T-helper 2 cell treated with Interferon-gamma antibody and Interleukin-4, amounts not matched to agents 100 ng/mL and 5 ng/mL, for 36 hours (primary cell): ENCODE results near the gene MBTPS2. TPM values are rescaled to one million over a fixed set of nuclear protein-coding genes. Genes with fewer than 3 reads are reported as not detected.
"Not testable (repeated sequence)": the region's sequence is repeated elsewhere in the genome, so short reads cannot be mapped to it uniquely, and the experiment has no call there.

Source experiments
- intact Hi-C: fragments of 100-400 bp; cut with micrococcal nuclease; formaldehyde crosslinking; loops from one replicate; pipeline ENCODE4 v1.15.1; 2023
- total RNA-seq: library from RNA; stranded (reverse); gene quantifications from 2 replicates; pipeline ENCODE4 v1.2.3, GENCODE V29; 2022

MBTPS2 gene
- 9.4 and 10.0 TPM in 2 replicates for total RNA-seq

DNA sequence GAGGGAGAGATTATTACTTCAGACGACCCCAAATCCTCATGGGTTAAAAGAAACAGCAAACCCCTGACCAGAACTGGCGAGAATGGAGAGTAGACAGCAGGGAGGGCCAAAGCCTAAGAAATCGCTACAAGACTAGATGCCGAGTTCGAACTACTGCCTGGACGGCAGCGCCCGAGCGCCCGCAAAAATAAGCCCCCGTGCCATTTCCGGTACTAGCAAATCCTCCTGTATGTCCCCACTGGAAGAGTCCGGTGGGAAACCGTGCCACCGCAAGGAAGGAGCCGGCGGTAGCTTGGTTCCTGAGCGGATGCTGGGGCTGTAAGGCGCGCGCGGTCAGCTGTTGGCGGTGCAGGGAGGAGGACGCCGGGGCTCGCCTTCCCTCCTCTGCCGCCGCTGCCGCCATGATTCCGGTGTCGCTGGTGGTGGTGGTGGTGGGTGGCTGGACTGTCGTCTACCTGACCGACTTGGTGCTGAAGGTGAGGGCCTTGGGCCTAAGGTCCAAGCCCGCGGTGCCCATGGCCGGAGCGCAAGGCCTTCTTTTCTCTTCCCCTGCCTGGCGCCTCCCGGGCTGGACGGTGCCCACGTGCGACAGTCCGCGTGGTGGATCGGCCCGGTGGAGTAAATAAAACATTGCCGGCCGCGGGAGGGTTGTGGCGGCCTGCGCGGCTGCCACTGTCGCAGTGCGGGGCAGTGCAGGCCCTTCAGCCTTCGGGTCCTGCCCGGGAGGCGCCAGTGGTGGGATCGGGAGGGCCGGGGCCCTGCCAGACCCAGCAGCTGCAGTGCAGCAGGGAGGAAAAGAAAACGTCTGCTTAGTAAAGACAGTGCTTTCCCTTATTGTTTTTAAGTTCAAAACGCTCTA, at the start of gene MBTPS2:
Gene MBTPS2, plus strand, starts transcription at position 284 of the 859 bp plus-strand sequence. Its CDS starts 118 bp downstream, at position 402.
- intact Hi-C loops: loop anchor here (1.0 to 10.0 kb wide), 4 partner anchors 101 to 1315 kb away; partner anchors contain the start of gene SMS

DNA sequence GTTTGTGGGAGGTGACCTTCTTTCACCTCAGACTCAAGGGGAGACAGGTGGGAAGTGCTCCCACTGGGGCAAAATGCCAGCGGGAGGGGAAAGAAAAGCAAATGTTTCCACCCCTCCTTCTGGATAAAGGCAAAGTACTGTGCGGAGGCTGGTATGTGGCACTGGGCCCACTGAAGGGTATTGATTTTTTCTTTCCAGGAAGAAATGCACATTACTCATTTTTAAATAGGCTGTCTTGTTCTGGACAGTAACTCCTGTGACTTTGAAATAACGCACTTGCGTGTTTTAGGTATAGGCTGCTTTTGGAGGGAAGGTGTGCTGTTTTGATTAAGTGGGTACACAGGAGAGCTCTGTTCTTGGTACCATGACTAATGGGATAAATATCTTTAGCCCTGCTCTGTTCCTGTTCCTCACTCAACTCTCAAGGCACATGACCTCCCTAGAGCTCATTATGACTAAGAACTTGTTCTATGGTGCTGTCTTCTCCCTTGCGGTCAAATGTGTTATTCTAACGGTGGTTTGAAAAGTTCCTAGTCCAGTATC, 40.7 kb upstream of the MBTPS2 start:
- intact Hi-C loops: no loop called here

DNA sequence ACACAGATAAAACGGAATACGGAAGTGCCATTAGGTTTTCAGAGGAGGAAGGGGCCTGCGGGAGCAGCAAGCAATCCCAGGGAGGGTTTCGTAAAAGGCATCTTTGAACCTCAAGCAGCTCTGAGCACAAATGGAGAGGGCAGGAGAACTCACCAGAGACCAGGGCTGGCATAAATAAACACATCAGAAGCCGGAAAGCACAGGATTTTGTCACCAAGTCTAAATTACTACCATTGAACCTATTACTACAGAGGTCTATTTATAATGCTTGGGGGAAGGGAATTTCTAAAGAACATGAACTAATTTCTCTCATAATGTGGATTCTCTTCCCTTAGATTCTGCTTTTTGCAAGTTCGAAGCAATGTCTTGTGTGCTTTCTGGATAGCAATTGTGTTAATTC, 39.6 kb upstream of the MBTPS2 start:
- intact Hi-C loops: no loop called here

DNA sequence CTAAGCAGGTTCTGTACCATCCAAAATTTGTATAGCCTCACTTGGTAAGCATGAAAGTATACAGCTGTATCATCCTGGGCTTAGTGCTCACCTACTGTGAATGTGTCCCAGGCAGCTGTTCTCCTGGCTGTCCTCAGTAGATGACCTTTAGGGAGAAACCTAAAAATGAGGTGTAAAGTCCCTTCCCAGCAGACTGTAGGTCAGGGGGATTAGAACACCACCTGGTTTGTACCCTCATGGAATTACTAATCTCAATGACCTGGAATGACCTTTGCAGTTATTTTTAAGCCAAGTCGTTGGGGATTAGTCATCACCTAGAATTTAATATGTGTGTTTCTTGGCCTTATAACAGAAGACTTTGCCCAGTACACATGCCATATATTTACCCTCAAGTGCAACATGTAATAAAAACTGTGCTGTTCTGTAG, 39.1 kb upstream of the MBTPS2 start:
- intact Hi-C loops: no loop called here

DNA sequence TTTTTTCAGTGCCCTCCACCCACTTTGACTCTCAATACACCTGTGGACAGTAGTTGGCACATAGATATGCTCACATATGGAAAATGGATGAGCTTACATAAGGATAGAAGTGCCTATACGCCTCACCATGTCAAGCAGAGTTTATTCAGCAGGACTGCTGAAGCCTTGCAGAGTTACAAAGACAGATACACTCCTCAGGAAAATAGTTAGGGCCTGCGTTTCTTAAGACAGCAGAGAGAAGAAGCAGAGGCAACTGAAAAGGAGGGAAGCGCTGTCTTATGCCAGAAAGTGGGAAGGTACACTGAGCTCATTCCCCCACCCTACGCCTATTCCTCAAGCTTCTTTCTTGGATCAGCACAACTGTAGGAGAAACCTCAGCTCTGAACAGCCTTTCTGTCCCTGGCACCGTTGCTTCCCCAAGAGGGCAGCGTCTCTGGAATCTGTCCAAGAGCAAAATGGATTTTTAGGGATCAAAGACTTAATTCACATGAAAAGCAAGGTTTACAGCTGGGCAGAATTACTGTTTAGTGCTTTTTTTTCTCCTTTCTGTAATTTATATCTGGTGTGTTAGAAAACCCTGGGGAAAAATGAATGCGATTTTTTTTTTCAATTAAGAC, 37.3 kb upstream of the MBTPS2 start:
- intact Hi-C loops: no loop called here

DNA sequence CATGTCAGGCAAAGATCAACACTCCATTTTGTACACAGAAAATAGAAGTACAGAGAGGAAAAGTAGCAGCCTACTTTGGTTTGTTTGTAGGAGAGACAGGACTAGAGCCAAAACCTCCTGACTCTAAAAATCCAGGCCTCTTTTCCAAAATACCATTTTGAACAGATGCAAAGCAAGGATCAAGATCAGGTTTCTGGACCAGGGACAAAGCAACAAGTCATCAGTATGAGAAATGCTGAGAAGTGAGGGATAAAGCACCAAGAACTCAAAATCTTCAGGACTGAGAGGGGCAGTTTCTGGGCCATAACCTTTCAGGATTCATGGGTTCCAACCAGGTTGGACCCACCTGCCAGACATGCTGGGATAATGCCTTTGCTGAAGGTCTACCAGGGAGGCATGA, 36.6 kb upstream of the MBTPS2 start:
- intact Hi-C loops: no loop called here

DNA sequence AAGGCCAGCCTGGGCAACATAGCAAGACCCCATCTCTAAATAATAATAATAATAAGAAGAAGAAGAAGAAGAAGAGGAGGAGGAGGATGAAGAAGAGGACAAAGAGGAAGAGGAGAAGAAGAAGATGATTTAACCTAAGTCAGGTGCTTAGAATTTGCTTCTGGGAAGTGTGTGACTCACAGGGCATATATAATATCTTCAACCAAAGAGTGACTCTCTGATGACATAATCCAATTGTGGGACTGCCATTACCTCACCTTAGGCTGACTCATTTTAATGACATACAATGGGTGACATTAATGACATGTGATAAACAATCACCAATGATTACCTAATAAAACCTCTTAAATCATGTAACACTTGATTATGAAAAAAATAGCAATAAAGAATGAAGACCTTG, 32.7 kb upstream of the MBTPS2 start:
- intact Hi-C loops: no loop called here

DNA sequence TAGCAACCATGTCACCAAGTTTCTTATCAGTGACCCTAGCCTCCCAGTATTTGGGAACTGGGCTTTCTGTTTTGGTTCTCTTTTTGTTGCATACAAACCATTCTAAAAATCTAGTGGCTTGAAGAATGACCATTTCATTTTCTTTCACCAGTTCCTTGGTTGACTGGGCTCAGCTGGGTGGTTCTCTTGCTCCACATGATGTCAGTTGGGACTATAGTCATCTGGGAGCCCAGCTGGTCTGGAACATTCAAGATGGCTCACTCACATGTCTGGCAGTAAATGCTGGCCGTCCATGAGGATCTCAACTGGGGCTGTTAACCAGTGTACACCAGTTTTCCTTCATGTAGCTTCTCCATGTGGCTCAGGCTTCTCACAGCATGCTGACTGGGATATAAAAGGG, 27.6 kb upstream of the MBTPS2 start:
- intact Hi-C loops: no loop called here

DNA sequence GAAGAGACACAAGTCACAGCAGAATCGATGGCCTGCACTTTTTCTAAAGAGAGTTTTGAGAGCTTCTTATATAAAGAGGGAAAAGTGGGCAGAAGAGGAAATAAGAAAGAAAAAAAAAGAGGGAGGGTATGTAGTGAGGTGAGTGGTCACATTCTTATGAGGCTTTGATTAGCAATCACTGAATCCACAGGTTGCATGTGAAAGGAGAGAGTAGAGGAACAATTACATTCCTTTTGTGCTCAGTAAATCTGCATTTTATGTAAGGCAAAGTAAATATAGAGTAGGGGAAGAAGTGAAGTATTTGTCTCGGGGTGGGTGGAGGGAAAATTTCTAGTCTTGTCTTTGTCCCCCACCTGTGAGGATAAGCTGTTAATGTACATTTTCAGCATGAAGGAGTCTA, 26.8 kb upstream of the MBTPS2 start:
- intact Hi-C loops: no loop called here

DNA sequence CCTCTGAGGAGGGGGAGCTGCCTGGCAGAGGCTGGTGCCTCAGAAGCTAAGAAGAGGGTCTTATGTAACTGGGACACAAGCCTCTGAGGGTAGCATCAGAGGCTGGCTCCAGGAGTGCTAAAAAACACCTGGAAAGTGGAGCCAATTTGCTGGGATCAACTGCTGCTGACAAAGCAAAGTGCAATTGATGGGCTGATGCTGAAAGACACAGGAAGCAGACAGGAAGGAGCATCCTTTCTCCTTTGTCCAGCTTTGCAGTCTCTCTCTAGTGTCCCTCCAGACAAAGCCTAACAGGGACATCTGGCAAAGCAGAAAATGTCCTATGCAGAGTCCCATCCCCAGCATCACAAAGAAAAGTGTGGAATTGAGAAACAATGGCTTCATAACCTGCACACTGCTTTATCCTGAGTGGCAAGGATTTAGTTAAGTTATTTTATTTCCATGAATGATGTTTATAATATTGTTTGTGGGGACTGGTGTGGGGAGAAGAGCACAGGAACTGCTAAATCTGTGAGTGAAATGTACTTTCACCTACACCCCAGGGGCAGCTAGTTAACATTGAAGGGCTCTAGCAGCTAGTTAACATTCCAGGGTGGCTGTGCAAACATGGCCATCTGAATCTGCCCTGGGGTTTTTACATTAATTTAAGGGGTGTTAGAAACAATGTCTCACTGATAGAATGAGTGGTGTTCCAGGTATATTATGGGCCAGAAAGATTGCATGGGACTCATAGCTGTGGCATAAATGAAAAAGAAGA, 25.6 kb upstream of the MBTPS2 start:
- intact Hi-C loops: no loop called here

DNA sequence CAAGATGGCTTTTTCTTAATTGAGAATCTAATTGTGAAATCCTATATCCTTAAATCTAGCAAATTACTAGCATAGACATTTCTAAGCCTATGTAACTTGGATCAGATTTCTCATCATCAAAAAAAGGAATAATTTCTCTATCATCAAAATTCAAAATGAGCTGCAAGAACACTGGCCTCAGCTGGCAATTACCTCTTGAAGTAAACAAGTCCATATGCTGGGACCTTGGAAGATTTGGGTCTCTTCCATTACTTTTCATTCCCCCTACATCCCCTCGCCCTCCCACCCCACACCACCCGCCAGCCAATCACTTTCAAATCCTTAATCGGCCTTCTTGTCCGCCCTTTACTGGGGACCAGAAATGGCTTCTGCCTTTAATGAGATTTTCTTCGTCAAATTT, 23.3 kb upstream of the MBTPS2 start:
- intact Hi-C loops: no loop called here

DNA sequence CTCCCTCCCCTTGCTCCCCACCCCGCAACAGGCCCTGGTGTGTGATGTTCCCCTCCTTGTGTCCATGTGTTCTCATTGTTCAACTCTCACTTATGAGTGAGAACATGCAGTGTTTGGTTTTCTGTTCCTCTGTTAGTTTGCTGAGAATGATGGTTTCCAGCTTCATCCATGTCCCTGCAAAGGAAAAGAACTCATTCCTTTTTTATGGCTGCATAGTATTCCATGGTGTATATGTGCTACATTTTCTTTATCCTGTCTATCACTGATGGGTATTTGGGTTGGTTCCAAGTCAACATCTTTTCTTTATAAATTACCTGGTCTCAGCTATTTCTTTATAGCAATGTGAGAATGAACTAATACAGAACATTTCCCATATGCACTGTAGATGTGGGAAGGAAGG, 19.2 kb upstream of the MBTPS2 start:
- intact Hi-C loops: not testable (repeated sequence)

DNA sequence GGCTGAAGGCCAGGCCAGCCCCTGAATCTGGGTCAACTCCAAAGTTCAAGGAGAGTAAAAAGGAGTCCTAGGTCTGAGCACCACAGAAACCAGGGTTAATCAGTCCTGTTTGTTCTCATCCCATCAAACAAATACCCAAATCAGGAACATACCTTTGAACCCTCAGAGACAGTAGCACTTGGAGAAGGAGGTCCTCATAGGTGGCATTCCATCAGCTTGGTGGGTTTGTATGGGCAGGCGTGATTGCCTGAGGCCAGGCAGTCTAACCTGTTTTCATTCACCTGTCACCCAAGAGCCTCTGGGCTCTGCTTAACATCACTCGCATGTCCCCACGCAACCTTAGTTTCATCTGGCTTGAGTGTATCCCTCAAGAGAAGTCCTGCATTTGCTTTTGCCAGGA, 17.5 kb upstream of the MBTPS2 start:
- intact Hi-C loops: no loop called here

DNA sequence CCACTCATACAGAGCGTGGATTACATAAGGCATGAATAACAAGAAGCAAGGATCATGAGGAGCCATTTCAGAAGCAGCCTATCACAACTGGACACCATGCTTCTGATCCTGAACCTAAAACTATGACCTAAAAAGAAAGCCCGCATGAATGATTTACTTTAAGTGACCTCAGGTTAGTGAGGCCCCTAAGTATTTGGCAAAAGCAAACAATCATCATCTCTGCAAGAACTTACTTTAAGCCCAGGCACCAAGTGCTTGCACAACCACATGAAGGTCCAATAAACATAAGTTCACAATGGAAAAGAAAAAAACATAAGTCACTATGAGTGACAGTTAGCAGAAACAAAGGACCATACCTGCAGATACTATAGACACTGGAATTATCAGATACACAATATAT, 7.9 kb upstream of the MBTPS2 start:
- intact Hi-C loops: loop anchor here (10.0 kb wide), 1 partner anchor 1307 kb away; no protein-coding TSS in a partner anchor

DNA sequence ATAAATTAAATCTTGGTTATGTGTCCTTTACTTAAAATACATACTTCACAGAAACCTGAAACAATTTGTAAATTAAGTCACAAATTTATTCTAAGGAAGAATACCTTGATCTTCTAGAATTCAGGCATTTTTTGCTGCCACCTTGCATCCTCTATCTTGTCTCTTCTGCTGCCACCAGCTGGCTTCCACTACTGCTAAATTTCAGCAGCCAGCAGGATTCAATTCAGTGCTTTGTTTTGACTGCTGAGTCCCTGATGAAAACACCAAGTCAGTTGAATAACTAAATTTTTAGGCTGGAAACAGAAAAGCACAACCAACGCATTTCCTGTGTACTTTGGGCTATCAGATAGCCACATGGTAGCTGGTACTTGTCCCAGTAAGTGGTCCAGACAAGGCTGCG, 2.4 kb upstream of the MBTPS2 start:
- intact Hi-C loops: loop anchor here (10.0 kb wide), 1 partner anchor 1312 kb away; no protein-coding TSS in a partner anchor

DNA sequence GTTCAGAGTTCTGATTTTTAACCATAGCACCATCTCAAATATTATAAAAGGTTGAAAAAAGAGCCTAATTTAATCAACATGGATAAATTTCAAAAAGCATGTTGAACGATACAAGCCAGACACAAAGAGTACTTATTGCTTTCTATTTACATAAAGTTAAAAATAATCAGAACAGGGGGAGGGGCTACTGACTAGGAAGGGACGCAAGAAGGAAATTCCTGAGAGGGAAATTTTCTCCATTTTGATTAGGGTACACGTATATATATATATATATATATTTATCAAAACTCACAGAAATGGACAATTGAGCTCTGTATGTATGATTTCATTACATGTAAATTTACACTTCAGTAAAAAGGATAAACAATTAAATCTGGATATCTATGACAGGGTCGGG, 482 bp upstream of the MBTPS2 start:
- intact Hi-C loops: loop anchor here (1.0 to 10.0 kb wide), 3 partner anchors 101 to 1314 kb away; partner anchors contain the start of gene SMS

DNA sequence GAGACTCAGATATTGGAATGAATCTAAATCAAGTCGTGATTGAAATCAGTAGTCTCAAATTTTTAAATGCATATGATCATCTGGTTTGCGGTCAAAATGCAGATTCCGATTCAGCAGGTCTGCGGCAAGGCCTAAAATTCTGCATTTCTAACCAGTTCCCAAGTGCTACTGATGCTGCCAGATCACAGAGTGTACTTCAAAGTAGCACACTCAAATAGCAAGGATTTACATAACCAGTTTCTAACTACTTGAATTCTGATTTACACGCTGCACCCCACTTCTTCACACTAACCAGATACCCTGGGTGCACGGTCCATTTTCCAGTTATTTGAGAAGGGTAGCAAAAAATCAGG, 752 bp downstream of the MBTPS2 start:
- intact Hi-C loops: loop anchor here (5.0 kb wide), 1 partner anchor 352 kb away; no protein-coding TSS in a partner anchor

DNA sequence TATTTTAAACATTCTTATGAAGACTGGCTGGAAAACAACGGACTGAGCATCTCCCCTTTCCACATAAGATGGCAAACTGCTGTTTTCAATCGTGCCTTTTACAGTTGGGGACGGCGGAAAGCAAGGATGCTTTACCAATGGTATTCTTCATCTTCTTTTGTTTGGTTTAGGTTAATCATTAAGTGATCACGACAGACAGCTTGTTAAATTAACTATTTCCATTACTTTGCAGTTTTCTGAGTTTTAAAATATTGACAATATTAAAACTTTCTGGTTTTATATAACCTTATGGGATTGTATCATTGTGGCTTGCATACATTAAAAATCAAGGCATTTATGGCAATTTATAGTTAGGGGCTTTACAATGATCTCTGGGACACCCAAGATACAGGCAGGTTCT, 3.8 kb downstream of the MBTPS2 start:
- intact Hi-C loops: loop anchor here (5.0 kb wide), 1 partner anchor 349 kb away; no protein-coding TSS in a partner anchor

DNA sequence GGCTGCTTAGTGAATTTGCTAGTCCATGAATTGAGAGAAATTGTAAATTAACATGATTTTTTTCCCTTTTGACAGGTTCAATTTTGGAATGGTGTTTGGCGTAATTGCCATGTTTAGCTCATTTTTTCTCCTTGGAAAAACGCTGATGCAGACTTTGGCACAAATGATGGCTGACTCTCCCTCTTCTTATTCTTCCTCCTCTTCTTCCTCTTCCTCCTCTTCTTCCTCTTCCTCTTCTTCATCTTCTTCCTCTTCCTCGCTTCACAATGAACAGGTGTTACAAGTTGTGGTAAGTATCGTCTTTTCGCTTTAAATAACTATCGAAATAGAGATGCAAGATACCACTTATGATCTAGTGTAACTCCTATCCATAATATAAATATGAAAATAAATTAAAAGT, 5.7 kb downstream of the MBTPS2 start:
- intact Hi-C loops: no loop called here

DNA sequence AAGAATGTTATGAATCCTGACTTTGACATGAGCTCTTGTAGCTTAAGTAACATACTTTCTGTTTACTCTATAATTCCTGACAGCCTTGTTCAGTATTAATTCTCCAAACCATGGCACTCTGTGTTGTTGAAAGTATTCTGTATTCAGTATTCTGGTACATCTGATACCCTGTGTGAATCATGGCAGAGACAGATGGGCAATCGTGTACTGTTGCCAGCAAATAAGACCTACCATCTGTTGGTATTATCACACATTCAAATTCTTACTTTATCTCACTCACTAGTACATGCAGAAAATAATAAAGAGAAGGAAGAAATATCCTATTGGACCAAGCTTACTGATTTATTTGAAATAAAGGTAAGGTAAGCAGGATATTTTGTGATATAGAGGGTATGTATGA, 7.9 kb downstream of the MBTPS2 start:
- intact Hi-C loops: no loop called here

DNA sequence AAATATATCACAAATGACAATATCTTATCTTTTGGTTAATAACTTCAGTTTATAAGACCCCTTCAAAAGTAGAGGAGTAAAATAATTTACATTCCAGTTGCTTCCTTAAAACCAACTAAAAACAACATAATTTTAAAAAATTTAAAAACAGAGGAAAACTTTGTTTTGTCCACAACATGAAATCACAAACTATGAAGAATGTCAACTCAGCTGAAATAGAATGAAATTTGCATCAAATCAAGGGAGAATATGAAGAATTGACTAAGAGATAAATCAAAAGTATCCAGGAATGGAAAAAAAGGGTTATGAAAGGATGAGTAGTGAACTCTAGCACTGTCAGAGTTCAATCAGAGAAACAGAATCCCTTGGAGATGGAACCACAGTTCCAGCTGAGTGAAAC, 14.2 kb downstream of the MBTPS2 start:
- intact Hi-C loops: no loop called here
